GM19468 (cell line): Measurements from ENCODE around the gene KRT6C.

Experiments used
- ATAC-seq: cut with Tn5 transposase; IDR thresholded peaks from one replicate; pipeline ENCODE4 v1.9.1; 2021; ENCODE audit warnings: mild to moderate bottlenecking, moderate library complexity, moderate number of reproducible peaks; ENCODE audit not compliant: unreplicated experiment; ENCODE audit errors: extremely low read depth

Gene KRT6C

DNA sequence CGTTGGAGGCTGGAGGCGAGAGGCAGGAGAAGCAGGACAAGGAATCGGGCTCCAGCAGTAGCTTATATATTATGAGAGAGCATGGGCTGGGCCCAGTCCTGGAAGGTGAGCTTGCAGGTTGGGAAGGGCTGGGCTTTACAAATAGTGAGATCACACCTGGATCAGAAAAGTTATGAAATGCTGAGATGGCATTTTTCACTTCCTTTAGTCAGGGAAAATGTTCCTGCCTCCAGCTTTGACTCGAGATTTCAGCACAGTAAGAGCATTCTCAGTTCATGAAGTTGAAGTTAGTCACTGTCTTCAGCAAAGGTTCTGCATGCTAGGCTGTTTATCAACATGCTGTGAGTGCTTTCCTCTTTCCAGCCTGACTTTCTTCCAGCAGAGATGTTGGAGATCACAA lies at the start of gene KRT6C:
KRT6C (minus strand) TSS at position 38 of the 400 bp plus-strand sequence. CDS start 68 bp downstream, outside the sequence.
- no peak for ATAC-seq

DNA sequence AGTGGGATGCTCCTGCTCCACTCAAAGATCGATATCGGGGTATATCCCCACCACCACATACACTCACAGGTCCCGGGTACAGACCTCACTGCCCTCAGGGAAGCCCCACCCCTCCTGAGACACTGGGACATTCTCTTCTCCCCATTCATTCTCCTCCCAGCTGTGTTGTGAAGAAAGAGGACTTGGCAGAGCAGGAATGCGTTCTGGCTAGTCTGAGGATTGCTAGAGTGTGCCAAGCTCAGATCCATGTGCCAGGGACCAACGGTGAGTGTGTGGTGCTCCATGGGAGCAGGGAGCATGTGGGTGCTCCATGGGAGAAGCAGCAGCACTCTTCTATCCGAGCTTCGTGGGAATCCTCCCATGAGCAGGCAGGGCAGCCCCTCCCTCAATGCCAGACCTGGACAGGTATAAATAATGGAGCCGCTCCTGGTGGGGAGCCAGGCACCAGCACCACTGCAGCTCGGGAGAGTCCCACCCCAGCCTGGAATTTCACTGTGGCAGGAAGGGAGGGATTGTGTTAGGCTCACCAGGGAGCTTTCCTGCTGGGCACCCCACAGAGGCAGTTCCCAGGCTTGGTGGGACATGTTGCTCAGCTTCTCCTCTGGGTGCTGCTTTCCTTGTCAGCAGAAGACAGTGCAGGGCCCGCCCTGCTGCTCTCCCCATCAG lies 48.9 kb upstream of the KRT6C start:
- ATAC-seq: no peak

DNA sequence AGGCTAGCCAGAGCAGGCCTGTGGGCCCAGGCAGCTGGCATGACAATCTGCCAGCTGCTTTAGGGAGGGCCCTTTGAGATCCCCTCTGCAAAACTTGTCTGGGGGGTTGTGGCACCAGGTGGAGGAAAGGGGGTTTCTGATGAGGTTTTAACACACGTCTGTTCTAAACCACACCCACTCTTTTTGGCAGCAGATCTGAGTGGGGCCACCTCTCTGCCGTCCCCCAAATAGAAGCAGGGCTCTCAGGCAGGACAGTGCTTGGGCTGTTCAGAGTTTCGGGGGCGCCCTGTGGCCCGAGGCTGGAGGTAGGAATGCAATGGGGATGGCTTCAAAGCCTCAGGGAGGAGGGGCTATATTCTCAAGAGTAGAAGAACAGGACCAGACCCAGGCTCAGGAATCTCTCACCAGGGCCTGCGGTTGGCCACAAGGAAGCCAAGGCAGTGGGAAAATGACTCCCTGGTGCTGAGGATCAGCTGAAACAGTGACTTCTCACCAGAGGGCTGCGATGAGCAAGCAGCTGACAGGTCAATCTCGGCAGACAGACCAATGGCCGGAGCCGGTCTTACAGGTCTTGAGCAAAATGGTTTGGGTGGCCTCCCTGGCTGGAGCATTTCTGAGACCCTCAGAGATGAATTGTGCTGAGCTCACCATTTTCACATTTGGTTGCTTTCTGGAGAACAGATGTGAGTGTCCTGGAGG lies 48.1 kb upstream of the KRT6C start:
- ATAC-seq: no peak

DNA sequence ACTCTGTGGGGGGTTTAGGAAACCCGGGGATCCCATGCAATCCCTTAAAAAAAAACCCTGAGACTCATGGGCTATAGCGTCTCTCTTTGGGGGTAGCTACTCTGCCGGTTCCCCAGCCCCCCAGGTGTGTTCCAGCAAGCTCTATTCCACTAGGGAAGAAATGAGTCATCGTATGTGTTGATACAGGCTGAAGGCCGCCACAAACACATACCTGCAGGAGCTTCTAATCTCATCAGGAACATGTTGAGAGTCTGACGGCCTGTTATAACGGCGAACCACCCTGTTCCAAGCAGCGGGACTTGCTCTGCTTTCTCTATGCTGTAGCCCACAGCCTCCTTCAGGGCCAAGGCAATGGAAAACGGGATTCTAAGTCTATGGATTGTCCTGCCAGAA lies 47.6 kb upstream of the KRT6C start:
- no peak for ATAC-seq

DNA sequence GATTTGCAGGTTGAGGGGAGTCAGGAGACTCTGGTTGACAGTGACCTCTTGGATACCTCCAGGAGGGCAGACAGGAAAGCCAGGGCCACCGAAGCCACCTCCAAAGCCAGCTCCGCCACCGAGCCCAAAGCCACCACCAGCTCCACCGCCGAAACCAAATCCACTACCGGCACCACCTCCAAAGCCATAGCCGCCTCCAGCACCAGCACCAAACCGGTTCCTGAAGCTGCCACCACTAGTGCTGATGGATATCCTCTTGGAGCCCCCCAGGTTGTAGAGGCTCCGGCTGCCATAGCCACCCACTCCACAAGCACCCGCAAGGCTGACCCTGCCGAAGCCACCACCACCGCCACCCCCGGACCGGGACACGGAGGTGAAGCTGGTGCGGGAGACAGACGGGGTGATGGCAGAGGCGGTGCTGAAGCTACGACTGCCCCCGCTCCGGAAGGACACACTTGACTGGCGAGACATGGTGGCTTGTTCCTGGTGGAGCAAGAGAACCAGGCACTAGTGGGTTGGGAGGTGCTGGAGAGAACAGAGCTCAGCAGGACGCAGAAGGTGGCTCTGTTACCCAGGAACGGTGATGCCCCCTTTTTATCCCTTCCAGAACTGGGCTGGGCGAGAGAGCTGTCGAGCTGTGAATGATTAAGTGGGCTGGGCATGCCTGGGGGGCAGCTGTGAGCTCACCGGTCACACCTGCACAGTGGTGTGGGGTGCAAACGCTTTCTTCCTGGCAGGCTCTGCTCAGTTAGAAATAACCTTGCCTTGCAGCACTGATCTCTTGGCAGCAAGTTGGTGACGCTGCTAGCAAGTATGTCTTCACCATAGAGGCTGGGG lies 46.4 kb upstream of the KRT6C start, which contains the start of gene KRT5:
KRT5 (minus strand) TSS at position 569 of the 837 bp plus-strand sequence; CDS start at position 471, 98 bp downstream.
- no peak for ATAC-seq

DNA sequence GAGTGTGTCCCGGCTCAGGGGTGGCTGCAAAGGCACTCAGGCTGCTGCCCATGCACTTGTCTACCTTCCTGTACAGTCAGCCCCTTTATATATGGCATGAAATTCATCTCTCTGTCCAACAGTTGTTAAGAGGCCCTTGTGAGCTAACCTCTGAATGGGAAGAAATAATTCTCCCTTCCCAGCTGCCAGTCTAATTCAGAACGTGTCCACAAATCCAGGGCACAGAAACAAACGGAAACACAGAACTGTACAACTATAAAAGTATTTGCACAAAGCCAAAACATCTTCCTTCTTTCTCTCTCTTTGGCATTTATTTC lies 45.7 kb upstream of the KRT6C start:
- no peak for ATAC-seq

DNA sequence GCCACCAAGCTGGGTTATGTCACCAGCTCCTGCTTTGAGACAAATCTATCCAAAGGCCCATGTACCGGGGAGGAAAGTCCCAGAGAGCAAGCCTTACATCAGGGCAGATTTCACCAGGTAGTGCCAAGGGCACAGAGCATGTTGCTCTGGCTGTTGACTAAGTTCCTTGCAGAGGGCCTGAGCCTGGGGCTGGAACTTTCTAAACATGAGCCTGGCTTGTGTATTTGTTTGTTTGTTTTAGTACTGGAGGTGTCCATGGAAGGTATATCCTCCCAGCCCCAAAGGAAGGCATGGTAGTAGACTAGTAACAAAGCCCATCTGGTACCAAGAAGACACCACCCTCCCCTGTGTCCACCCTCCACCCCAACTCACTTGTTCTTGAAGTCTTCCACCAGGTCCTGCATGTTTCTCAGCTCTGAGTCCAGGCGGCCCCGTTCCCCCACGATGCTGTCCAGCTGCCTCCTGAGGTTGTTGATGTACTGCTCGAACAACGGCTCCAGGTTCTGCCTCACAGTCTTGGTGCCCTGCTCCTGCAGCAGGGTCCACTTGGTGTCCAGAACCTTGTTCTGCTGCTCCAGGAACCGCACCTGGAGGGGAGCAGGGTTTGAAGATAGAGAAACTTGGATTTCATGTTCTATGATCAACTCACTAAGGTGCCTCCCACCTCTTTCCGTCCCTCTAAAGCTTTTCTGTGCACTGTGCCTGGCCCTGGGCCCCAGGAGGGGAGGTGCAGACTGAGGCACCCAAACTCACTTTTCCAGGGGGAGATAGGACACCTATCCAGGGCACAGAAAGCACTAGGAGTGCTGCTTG lies 45.2 kb upstream of the KRT6C start:
- ATAC-seq: no peak

DNA sequence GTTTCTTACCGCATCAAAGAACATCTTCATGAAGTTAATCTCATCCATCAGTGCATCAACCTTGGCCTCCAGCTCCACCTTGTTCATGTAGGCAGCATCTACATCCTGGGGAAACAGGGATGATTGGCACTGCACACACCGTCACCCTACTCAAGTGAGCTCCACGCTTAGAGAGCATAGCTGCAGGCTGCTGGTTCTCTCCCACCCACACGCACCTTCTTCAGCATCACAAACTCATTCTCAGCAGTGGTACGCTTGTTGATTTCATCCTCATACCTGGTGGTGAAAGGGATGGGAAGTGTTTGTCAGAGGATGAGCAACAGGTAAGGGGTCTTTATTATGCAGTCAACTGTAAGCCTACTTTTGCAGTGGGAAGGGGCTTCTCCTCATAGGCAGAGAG lies 44.3 kb upstream of the KRT6C start:
- ATAC-seq: no peak

DNA sequence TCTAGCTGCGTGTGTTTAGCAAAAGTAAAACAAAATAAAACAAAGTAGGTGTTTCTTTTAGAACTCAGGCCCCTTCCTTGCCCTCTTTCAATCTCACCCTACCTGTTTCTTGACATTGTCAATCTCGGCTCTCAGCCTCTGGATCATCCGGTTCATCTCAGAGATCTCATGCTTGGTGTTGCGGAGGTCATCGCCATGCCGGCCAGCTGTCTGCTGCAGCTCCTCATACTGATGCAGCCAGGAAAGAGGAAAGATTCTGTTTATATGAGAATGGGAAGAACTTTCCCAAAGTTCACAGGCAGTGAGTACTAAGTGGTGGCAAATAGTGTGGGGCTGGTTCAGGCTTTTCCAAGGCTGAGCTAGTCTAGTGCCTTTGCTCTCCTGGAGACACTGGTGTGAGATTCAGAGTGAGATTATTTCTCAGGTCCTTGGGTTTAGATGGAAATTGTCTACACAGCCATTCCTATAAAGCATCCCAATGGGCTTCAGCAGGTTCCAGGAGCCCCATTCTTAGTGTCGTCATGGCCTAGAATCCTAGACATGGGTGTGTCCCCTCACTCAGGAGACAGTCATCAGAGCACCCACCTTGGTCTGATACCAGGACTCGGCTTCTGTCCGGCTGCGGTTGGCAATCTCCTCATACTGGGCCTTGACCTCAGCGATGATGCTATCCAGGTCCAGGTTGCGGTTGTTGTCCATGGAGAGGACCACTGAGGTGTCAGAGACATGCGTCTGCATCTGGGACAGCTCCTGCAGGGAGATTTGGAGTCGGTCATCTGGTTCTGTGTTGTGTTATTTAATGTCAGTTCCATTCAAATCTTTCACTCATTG lies 43.6 kb upstream of the KRT6C start:
- ATAC-seq: no peak

DNA sequence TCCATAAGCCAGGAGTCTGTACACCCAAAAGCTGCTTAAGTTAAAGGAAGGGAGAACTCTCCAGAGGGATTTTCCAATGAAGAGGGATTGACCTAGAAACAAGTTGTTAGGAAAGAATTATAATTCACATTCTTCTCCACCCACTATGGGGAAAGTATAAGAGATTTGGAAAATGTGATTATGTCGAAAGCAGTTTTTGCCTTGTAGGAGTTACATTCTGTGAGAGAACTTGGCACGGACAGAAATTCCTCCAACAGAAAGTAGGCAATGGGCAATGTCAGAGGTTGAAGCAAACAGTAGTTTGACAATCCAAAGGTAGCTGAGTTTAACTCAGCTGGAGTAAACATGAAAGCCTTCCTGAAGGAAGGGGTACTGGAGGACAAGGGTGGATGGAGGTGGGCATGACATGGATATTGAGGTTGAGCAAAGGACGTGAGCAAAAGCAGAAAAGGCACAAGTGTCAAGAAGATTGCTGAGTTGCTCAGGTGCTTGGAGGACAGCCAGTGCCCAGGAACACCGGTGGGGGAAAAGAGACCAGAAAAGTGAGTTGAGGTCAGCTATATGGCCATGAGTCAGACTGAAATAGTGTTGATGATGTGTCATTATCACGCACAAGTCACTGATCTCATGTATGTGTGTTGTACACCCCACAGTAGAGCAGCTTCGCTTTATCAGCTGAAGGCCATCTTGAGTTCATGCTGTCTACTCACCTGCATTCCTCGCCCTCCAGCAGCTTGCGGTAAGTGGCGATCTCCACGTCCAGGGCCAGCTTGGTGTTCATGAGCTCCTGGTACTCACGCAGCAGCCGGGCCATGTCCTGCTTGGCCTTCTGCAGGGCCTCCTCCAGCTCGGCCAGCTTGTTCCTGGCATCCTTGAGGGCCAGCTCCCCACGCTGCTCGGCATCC lies 42.6 kb upstream of the KRT6C start:
- no peak for ATAC-seq

DNA sequence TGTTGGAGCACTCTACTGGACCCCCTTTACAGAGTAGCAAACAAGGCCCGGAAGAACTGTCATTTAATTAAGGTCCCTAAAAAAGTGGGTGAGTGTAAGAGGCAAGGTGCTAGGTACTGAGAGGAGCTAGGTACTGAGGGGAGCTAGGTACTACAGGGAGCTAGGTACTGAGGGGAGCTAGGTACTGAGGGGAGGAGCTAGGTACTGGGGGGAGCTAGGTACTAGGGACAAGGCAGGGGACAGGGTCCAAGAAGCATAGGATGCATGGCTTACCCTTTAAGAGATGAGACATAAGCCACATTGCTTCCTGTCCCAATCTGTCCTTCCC lies 41.7 kb upstream of the KRT6C start:
- ATAC-seq: no peak

DNA sequence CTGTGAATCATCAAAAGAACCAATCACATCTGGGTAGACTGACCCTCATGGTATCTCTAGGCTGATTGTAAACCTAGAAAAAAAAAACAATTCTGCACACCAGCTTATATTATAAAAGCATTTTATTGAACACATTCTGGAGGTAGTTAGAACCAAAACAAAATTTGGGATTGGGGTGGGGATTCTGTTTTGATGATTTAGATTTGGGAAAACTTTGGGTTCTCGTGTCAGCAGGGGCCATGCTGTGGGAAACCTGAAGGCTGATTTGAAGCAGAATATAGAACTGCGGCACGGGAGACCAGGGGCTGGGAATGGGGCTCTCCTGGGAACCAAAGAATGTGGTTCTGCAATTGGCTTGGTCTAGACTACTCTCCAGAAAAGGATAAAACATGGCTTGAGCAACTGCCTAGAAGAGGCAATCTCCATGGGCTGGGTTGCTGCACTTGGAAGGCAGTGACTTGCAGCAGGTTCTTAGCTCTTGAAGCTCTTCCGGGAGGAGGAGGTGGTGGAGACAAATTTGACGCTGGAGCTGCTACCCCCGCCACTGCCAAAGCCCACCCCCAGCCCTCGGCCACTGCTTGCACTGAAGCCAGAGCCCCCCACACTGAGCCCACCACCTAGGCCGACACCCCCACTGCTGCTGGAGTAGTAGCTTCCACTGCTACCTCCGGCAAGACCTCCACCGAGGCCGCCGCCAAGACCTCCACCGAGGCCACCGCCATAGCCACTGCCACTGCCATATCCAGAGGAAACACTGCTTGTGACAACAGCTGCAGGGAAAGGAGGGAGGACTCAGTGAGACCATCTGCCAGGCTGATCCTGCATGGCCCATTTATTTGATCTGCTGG lies 41.1 kb upstream of the KRT6C start:
- no peak for ATAC-seq

DNA sequence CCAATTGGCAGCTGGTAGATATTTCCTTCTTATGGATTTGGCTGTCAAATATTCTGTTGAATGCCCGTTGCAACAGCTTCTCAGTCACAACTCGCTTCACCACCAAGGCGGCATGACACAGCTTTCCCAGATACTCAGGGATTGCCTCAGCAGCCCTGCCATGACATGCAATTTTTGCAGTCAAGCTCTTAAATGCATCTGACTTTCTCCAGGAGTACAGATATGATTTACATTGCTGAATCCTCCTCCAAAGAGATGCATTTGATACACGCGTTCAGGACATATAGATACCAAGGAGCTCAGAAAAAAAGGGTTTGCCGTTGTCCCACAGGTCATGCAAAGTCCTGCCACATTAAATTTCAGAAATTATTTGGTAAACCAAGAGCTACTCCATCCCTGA lies 40.1 kb upstream of the KRT6C start:
- no peak for ATAC-seq

DNA sequence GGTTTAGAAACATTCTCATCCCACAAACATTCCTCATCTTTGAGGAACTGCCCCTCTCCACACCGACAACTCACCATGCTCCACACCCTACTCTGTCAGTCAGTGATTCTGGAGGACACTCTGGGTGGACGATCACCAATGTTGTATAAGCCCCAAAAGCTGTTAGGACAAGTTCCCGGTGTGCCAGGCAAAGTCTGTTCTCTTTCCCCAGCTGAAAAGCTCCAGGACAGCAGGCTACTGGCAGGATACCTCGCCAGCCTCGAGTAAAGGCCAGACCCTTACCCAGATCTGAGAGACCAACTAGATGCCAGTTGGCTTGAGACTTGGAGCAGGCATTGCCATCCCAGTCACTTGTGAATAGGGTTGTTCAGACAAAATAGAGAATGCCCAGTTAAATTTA lies 34.6 kb upstream of the KRT6C start:
- no peak for ATAC-seq

DNA sequence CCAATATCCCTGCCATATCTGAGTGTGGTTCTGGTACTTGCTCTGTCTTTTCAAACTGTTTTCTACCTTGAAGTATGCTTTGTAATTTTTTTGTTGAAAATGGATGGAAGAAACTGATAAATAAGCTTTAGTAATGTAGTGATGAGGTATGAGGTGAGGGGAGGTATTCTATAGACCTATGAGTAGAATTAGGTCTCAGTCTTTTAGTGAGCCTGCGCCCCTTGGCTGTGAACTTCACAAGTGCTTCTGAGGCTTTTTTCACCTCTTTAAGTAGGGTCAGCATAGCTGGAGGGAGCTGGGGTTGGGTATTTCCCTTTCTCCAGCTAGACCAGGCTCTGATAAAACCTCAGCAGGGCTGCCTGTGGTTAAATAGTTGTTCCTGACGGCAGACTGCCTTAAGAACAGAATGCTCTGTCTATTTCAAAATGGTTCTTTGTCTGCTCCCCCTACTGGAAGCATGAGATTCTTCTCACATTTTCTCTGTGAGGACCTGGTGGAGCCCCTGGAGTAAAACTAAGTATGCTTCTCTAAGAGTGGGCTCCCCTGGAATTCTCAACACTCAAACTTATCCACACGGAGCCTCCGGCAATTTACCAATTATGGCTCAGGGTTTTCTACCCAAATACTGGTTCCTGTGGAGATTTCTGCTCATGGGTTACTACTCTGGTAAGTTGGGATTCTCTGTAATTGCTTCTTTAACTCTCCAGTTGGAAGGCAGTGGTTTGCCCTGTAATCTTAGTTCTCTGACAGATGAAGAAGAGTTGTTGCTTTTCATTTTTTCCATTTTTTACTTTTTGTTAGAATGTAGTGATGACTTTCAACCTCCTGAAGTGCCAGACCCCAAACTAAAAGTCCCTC lies 33.5 kb upstream of the KRT6C start:
- no peak for ATAC-seq

DNA sequence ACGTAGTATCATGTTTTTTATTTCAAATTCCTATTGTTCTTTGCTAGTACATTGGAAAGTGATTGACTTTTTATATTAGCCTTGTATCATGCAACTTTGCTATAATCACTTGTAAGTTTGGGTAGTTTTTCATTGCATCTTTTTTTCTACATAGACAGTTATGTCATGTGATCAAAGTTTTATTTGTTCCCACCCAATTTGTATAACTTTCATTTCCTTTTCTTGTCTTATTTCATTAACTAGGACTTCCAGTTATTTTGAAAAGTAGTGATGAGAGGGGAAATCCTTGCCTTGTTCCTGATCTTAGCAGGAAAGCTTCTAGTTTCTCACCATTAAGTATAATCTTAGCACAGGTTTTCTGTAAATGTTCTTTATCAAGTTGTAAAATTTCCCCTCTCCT lies 29.3 kb upstream of the KRT6C start:
- ATAC-seq: no peak

DNA sequence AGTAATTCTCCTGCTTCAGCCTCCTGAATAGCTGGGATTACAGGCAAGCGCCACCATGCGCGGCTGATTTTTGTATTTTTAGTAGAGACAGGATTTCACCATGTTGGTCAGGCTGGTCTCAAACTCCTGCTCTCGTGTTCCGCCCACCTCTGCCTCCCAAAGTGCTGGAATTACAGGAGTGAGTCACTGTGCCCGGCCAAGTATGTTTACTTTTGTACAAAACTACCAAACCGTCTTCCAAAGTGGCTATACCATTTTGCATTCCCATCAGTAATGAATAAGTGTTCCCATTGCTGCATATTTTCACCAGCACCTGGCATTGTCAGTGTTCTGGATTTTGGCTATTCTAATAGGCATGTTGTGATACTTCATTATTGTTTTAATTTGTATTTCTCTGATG lies 27.9 kb upstream of the KRT6C start:
- ATAC-seq: no peak
